COR-L47 (cell line): Measurements from ENCODE around the gene HK2.
A peak's percentile ranks its signal among the peaks of the same experiment; 100 is the strongest.
"Not testable (repeated sequence)": the region's sequence is repeated elsewhere in the genome, so short reads cannot be mapped to it uniquely, and the experiment has no call there.

ENCODE experiments used
- DNase-seq: peaks from one replicate; lab custom pipeline; 2025; lab: John Stamatoyannopoulos, UW

The HK2 gene

GRCh38 chr2:74895001-74895400 is 61.1 kb downstream of the HK2 start:
- no peak for DNase-seq

GRCh38 chr2:74896232-74896631 is 62.3 kb downstream of the HK2 start:
- no peak for DNase-seq

DNA sequence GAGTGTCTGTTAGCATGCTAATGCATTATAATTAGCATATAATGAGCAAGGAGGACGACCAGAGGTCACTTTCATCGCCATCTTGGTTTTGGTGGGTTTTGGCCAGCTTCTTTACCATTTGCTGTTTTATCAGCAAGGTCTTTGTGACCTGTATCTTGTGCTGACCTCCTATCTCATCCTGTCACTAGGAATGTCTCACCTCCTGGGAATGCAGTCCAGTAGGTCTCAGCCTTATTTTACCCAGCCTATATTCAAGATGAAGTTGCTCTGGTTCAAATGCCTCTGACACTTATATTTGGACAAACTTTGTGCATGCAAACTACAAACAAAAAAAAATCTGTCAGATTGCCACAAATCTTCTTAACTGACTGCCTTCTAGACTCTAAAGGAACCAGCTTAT is 66.3 kb downstream of the HK2 start:
- DNase-seq, result not testable (repeated sequence)

- peak; percentile 68 for DNase-seq
Observed at GRCh38 chr2:74902281-74902860, 68.4 kb downstream of the HK2 start.

- no peak for DNase-seq
Observed at GRCh38 chr2:74906395-74906794, 72.5 kb downstream of the HK2 start.

- not testable (repeated sequence) for DNase-seq
Observed at GRCh38 chr2:74907560-74907959, 73.6 kb downstream of the HK2 start.

GRCh38 chr2:74908748-74909444 is 75.0 kb downstream of the HK2 start:
- DNase-seq, result no peak

GRCh38 chr2:74910245-74910644 is 76.3 kb downstream of the HK2 start:
- no peak for DNase-seq

- no peak for DNase-seq
Observed at GRCh38 chr2:74911061-74911460, 77.1 kb downstream of the HK2 start.

DNA sequence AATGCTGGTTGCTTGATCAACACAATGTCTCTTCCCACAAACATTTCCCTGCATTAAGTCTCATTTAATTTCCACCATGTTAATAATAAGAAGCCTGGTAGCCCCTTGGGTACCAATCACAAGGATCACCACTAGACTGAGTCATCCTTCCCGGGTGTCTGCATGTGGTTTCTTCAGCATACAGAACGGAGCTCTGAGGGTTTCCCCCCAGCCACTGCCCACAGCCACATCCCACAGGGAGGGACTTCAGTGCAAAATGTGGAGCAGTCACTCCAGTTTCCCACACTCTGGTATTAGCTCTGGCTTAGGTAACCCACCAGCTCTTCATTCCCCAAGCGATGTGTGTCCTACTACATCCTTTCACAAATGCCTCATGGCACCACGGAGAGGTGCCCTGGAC is 81.8 kb downstream of the HK2 start:
- DNase-seq, result no peak

DNA sequence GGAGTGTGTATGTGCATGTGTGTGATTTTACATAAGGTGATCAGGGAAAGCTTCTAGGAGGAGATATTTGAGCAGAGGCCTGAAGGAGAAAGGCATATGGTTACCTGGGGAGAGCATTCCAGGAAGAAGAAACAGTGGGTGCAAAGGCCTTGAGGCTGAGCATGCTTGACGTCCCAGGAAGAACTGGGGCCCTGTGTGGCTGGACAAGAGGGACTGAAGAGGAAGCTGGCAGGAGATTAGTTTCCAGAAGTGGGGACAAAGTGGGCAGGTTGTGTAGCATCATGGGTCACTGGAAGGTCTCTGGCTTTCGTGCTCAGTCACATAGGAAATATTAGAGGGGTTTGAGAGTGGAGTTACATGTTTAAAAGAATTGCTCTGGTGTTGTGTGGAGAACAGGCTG is 82.5 kb downstream of the HK2 start:
- no peak for DNase-seq

GRCh38 chr2:74917702-74918619 is 84.0 kb downstream of the HK2 start:
- no peak for DNase-seq

GRCh38 chr2:74919827-74920226 is 85.9 kb downstream of the HK2 start:
- peak; percentile 65 for DNase-seq

GRCh38 chr2:74921236-74921736 is 87.4 kb downstream of the HK2 start:
- DNase-seq, result no peak

- no peak for DNase-seq
Observed at GRCh38 chr2:74922592-74923227, 88.8 kb downstream of the HK2 start.

DNA sequence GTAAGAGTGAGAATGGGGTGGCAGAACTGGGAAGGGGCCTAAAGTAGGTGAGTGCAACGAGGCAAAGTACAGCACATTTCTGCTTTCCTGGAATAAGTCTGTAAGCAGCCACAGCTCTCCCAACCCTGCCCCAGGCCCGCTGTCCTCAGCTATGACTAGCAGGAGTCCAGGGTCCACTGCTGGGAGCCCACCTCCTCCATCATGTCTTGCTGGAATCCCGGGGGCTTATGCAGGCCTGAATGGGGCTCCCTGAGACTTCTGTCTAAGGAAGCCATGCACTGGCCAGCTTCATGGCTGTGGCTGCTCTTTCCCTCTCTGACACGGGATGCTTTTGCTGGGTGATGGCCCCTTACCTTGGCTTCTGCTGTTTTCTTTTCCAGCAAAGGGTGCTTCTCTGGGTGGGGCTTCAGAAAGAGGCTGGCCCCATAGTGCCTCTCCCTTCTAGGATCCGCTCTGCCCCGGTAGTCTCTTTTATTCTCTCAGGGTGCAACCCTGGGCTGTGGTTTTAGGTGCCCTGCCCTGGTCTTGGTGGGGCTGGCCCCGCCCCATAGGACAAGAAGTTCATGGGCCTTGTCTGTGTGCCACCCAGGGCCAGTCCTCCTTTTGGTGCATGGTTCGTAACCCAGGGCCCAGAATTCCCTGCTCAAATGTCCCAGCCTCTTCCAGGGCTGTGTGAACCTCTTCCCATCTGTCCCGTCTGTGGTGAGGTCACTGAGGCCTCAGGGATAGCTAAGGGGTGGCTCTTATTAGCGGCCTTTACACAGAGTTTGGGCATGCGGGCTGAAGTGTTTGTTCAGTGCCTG is 90.7 kb downstream of the HK2 start:
- DNase-seq, result no peak

- DNase-seq, result no peak
Observed at GRCh38 chr2:74925361-74925786, 91.4 kb downstream of the HK2 start.

GRCh38 chr2:74927621-74928020 is 93.7 kb downstream of the HK2 start:
- no peak for DNase-seq

- DNase-seq, result no peak
Observed at GRCh38 chr2:74930811-74931486, 97.0 kb downstream of the HK2 start.

DNA sequence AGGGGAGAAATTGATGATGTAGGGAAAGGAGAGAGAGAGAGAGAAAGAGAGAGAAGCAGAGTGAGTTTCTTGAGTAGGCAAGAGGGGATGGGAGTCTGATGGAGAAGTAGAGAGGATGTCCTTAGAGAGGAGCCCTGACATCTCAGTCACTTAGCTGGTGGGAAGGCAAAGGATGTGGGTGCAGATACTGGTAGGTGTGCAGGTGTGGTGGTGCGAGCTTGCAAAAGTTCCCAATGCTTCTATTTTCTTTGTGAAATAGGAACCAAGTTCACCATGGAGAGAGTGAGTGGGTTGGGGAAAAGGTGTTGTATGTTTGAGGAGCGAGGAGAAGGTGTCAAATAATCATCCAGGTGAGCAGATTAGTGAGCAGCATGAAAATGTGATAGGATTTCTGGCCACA is 98.0 kb downstream of the HK2 start:
- DNase-seq, result no peak

DNA sequence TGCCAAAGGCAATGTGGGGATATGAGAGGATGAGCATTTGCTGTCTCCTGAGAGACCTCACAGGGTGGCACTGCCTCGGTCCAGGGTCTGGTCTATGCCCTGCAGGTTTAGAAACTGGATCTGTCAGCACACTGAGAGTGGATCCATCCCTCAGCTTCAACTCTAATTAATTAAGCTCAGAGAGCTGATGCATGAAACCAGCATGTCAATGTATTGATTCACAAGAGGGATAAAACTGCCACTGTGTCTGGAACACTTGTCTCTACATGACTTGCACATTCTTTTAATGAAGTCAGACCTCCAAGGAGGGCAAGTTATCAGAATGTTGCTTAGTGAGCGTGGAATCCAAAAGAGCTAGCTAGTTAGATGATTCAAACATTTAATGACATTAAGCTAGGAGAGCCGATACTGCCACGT is 102.1 kb downstream of the HK2 start:
- no peak for DNase-seq
